ENCODE measurements around the gene PLXNA4.

Gene PLXNA4

DNA sequence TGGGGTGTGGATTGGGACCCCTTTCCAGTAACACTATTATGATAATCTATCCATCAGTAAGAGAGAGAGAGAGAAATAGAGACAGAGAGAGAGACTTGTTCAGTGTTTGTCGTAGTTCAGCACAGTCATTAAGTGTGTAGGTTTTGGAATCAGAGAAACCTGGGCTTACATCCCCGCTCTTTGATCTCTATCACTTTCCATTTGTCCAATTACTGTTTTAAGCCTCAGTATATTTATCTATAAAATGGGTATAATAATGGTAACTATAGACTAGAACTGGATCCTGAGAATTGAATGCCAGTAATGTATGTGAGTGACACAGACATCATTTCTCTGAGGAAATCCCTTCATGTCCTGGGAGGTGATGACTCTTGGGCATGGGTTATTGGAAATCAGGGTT lies 460.5 kb downstream of the PLXNA4 start:
- no peak for DNase-seq (ENCODE audit: low read depth)
- in situ Hi-C loops (cut with HindIII; ENCODE audit: low sequenced_read_pairs), result no loop called here
- no peak overlapping the region for H3K4me3 ChIP-seq (ENCODE audit: low read depth, low read length)
- TF ChIP-seq, protein P1, sequence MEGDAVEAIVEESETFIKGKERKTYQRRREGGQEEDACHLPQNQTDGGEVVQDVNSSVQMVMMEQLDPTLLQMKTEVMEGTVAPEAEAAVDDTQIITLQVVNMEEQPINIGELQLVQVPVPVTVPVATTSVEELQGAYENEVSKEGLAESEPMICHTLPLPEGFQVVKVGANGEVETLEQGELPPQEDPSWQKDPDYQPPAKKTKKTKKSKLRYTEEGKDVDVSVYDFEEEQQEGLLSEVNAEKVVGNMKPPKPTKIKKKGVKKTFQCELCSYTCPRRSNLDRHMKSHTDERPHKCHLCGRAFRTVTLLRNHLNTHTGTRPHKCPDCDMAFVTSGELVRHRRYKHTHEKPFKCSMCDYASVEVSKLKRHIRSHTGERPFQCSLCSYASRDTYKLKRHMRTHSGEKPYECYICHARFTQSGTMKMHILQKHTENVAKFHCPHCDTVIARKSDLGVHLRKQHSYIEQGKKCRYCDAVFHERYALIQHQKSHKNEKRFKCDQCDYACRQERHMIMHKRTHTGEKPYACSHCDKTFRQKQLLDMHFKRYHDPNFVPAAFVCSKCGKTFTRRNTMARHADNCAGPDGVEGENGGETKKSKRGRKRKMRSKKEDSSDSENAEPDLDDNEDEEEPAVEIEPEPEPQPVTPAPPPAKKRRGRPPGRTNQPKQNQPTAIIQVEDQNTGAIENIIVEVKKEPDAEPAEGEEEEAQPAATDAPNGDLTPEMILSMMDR (IDR thresholded peaks at IDR 0.05; ENCODE audit: low read depth, low read length, missing control alignments), result no peak

DNA sequence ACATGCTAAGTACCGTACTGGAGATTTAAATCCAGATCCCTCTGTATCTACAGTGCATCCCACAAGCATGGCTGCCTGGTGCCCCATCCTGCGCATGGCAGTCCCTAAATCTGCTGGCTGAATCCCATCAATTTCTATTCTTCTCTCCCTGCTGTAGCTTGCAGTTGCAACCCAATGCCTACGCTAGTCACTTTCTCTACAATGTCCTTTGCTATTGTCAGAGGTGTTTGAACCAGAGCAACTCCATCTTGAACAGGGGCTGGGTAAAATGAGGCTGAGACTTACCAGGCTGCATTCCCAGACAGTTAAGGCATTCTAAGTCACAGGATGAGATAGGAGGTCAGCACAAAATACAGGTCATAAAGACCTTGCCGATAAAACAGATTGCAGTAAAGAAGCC lies 461.2 kb downstream of the PLXNA4 start:
- in situ Hi-C loops (cut with HindIII; ENCODE audit: low sequenced_read_pairs), result no loop called here
- DNase-seq (ENCODE audit: low read depth), result no peak
- TF ChIP-seq, protein P1 (IDR thresholded peaks at IDR 0.05; ENCODE audit: low read depth, low read length, missing control alignments), result no peak
- no peak overlapping the region for H3K4me3 ChIP-seq (ENCODE audit: low read depth, low read length)

GRCh38 chr7:132114411-132114810 lies 461.9 kb downstream of the PLXNA4 start:
- no peak for DNase-seq (ENCODE audit: low read depth)
- no peak overlapping the region for H3K4me3 ChIP-seq (ENCODE audit: low read depth, low read length)
- TF ChIP-seq, protein P1 (IDR thresholded peaks at IDR 0.05; ENCODE audit: low read depth, low read length, missing control alignments), result no peak
- in situ Hi-C loops (cut with HindIII; ENCODE audit: low sequenced_read_pairs), result no loop called here

DNA sequence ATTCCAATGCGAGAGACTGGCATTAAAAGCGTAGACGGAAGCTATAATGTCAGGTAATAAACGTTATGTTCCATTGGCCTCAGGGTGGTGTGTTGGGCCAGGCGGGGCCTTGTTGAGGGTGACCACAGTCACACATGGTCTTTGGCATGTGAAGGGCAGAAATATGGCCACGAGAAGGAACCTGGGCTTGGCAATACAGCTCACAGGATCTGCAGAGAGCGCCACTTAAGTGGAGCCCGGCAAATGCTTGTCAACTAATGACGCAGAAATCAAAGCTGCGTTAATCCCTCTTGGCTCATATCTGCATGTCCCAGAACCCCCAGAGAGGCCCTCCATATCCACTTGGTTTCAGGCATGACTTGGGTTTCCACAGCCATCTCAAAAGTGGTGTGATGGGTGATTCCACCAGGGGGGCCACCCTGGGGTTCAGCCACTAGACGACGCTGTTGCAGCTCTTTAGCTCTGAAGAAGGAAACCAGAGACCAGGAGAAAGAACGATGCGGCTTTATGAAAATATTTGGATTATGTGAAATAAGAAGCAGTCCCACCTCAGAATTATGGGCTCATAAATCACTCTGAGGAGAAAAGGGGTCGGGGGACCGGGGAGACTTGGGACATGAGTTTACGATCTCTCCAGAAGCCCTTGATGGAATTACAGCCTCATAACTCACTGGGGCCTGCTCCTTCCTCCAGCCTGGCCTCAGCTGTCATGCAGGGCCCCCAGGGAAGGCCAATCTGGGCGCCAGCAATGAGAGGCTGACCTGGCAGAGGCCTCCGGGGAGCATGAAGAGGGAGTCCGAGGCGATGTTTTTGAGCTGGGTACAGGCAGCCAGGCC lies 462.5 kb downstream of the PLXNA4 start:
- DNase-seq (ENCODE audit: low read depth), result no peak
- no peak overlapping the region for H3K4me3 ChIP-seq (ENCODE audit: low read depth, low read length)
- TF ChIP-seq, protein P1 (IDR thresholded peaks at IDR 0.05; ENCODE audit: low read depth, low read length, missing control alignments), result no peak
- in situ Hi-C loops (cut with HindIII; ENCODE audit: low sequenced_read_pairs), result no loop called here

- no peak overlapping the region for H3K4me3 ChIP-seq (ENCODE audit: low read depth, low read length)
- TF ChIP-seq, protein P1 (IDR thresholded peaks at IDR 0.05; ENCODE audit: low read depth, low read length, missing control alignments), result no peak
- DNase-seq (ENCODE audit: low read depth), result no peak
- in situ Hi-C loops (cut with HindIII; ENCODE audit: low sequenced_read_pairs), result no loop called here
These were observed 463.6 kb downstream of the PLXNA4 start for GRCh38 chr7:132112657-132113056.

DNA sequence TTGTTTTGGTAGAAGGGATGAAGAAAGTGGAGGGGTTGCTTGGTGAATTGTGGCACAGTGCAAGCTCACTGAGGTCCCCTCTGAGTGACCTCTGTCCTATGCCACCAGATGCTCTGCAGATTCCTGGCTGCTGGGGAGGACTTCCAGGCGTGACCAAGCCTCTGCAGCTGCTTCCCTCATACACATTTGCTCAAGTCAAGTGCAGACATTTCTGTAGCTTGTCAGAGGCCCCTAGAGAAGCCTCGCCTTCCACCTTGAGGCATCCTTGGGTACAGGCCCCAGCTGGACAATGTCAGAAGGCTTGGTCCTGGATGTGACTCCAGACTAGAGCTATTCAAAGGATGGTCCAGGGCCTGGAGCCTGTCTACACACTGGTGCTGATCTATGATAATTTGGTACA lies 464.2 kb downstream of the PLXNA4 start:
- in situ Hi-C loops (cut with HindIII; ENCODE audit: low sequenced_read_pairs), result no loop called here
- no peak overlapping the region for H3K4me3 ChIP-seq (ENCODE audit: low read depth, low read length)
- DNase-seq (ENCODE audit: low read depth), result no peak
- TF ChIP-seq, protein P1 (IDR thresholded peaks at IDR 0.05; ENCODE audit: low read depth, low read length, missing control alignments), result no peak
